HG03097 (cell line): Measurements from ENCODE around the gene DGLUCY.
"Not testable (repeated sequence)": the region's sequence is repeated elsewhere in the genome, so short reads cannot be mapped to it uniquely, and the experiment has no call there.

Experiments used
- ATAC-seq: cut with Tn5 transposase; IDR thresholded peaks from one replicate; pipeline ENCODE4 v1.9.1; 2021; ENCODE audit not compliant: unreplicated experiment, low FRiP score

Gene DGLUCY

GRCh38 chr14:91103116-91103515, 10.8 kb upstream of the DGLUCY start:
- ATAC-seq, result no peak

- no peak for ATAC-seq
Observed at GRCh38 chr14:91108941-91109611, 4.8 kb upstream of the DGLUCY start.

- ATAC-seq, result no peak
Observed at GRCh38 chr14:91111443-91111842, 2.4 kb upstream of the DGLUCY start.

GRCh38 chr14:91112194-91112593, 1.7 kb upstream of the DGLUCY start:
- ATAC-seq, result no peak

- peak; percentile 78 for ATAC-seq
Observed at GRCh38 chr14:91114079-91115065, 499 bp downstream of the DGLUCY start.

GRCh38 chr14:91115986-91116770, 2.3 kb downstream of the DGLUCY start:
- ATAC-seq, result no peak

- no peak for ATAC-seq
Observed at GRCh38 chr14:91116913-91117588, 3.2 kb downstream of the DGLUCY start.

- no peak for ATAC-seq
Observed at GRCh38 chr14:91117960-91118359, 4.1 kb downstream of the DGLUCY start.

GRCh38 chr14:91118511-91119068, 4.7 kb downstream of the DGLUCY start:
- no peak for ATAC-seq

GRCh38 chr14:91119556-91120311, 5.9 kb downstream of the DGLUCY start:
- no peak for ATAC-seq

- no peak for ATAC-seq
Observed at GRCh38 chr14:91123201-91123600, 9.3 kb downstream of the DGLUCY start.

GRCh38 chr14:91124406-91125270, 10.8 kb downstream of the DGLUCY start:
- ATAC-seq, result not testable (repeated sequence)

- ATAC-seq, result no peak
Observed at GRCh38 chr14:91125271-91125660, 11.4 kb downstream of the DGLUCY start.

GRCh38 chr14:91125801-91126200, 11.9 kb downstream of the DGLUCY start:
- no peak for ATAC-seq

- ATAC-seq, result no peak
Observed at GRCh38 chr14:91126761-91127160, 12.9 kb downstream of the DGLUCY start.

- no peak for ATAC-seq
Observed at GRCh38 chr14:91127401-91127801, 13.5 kb downstream of the DGLUCY start.

GRCh38 chr14:91127924-91128323, 14.1 kb downstream of the DGLUCY start:
- ATAC-seq, result no peak

- no peak for ATAC-seq
Observed at GRCh38 chr14:91128699-91129098, 14.8 kb downstream of the DGLUCY start.
